Sigmoid colon (tissue), 7 donors: ENCODE data around the gene DOCK1. TPM values are rescaled to one million over a fixed set of nuclear protein-coding genes. Genes with fewer than 3 reads are reported as not detected.

Experiments
- DNase-seq: peaks from one replicate; pipeline ENCODE4 v3.0.0-alpha.2; 2019
- H3K27ac ChIP-seq, 4 donors: fragments of 200-600 bp; sonication (generic); one replicate each; pipeline ENCODE4 v1.5.1; 2016 to 2019; ENCODE audit warnings: mild to moderate bottlenecking in 1 of 4
- H3K27me3 ChIP-seq, 3 donors: fragments of 200-600 bp; sonication (generic); one replicate each; pipeline ENCODE4 v1.5.1; 2019; ENCODE audit warnings: mild to moderate bottlenecking in 1 of 3
- H3K36me3 ChIP-seq, 4 donors: fragments of 200-600 bp; sonication (generic); one replicate each; pipeline ENCODE4 v1.5.1; 2016 to 2019
- H3K4me1 ChIP-seq, 4 donors: fragments of 200-600 bp; sonication (generic); one replicate each; pipeline ENCODE4 v1.5.1; 2017 to 2019
- H3K4me3 ChIP-seq, 4 donors: fragments of 200-600 bp; sonication (generic); one replicate each; pipeline ENCODE4 v1.5.1; 2017 to 2019; ENCODE audit warnings: mild to moderate bottlenecking in 2 of 4, moderate library complexity in 1 of 4
- H3K9me3 ChIP-seq, 4 donors: fragments of 200-600 bp in 3 of 4; sonication (generic) in 3 of 4; one replicate each; pipeline versions ENCODE4 v1.5.1 to v1.6.1; 2013 to 2019
- EP300 ChIP-seq, 4 donors: sonication (generic); formaldehyde crosslinking; IDR thresholded peaks; one replicate each; pipeline ENCODE4 v1.6.1; 2017; ENCODE audit warnings: antibody characterized with exemption in 4 of 4
- POLR2A ChIP-seq, 2 donors: fragments of 450-650 bp; IDR thresholded peaks; one replicate each; pipeline ENCODE4 v1.6.1; 2016; ENCODE audit warnings: antibody characterized with exemption in 2 of 2, mild to moderate bottlenecking in 2 of 2, moderate library complexity in 2 of 2
- POLR2AphosphoS5 ChIP-seq, 4 donors: sonication (generic); formaldehyde crosslinking; IDR thresholded peaks; one replicate each; pipeline ENCODE4 v1.6.1; 2017; ENCODE audit warnings: antibody characterized with exemption in 4 of 4
- WGBS, 2 donors: extraction: QIAGEN DNeasy Blood & Tissue Kit; methylation state at CpG; one replicate each; pipeline ENCODE4 v1.1.7; 2013; 5-methylcytosine and 5-hydroxymethylcytosine counted together
- intact Hi-C: fragments of 100-400 bp; cut with DNase I; formaldehyde crosslinking; loops from one replicate; pipeline ENCODE4 v1.15.1; 2023
- polyA plus RNA-seq, 3 donors: library from polyadenylated mRNA; stranded (reverse); fragments of 200-250 nt; gene quantifications; one replicate each; pipeline ENCODE4 v1.2.3, GENCODE V29; 2013
- total RNA-seq, 4 donors: library from RNA; depleted of rRNA; stranded (reverse); fragments of >200 nt; gene quantifications; one replicate each; pipeline ENCODE4 v1.1.0, GENCODE V29; 2016
- TF ChIP-seq, protein P1 (sequence below), 4 experiments: fragments of 450-650 bp in 3 of 4; fragments of 200-600 bp in 1 of 4; IDR thresholded peaks; one replicate each; pipeline ENCODE4 v1.5.1; 2016 to 2019; ENCODE audit warnings: antibody characterized with exemption in 4 of 4, mild to moderate bottlenecking in 3 of 4, moderate library complexity in 2 of 4
- donor health status: healthy with polysubstance abuse.
- donor health status: Bipolar disorder and iron deficiency.
- donor health status: healthy.

The DOCK1 gene
- total and polyA plus RNA-seq, 7 donors: 15.0 to 53.7 (median 40.2) TPM

DNA sequence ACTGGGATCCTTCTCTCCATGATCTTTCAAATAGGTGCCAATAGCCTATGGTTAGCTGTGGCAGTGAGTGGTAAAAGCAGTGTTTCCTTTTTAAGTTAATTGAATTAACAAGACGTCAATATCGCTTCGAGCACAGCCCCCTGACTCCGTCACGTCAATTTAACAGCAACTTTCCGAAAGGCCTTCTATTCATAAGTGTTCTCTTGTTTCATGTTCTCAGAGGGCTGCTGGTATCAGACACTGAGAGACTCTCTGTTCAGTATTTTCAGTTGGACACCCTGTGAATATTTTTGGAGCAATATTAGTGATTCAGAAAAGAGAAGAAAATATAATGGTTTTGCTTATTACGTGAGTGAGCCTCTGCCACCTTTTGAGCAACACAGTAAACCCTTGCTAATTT is 465.4 kb downstream of the DOCK1 start:
- 97% methylated on average over 7 of the region's 7 CpGs for WGBS, 2 donors
- TF ChIP-seq EP300 (IDR thresholded peaks at IDR 0.05): no peak
- TF ChIP-seq POLR2A (IDR thresholded peaks at IDR 0.05): no peak
- TF ChIP-seq, protein P1, sequence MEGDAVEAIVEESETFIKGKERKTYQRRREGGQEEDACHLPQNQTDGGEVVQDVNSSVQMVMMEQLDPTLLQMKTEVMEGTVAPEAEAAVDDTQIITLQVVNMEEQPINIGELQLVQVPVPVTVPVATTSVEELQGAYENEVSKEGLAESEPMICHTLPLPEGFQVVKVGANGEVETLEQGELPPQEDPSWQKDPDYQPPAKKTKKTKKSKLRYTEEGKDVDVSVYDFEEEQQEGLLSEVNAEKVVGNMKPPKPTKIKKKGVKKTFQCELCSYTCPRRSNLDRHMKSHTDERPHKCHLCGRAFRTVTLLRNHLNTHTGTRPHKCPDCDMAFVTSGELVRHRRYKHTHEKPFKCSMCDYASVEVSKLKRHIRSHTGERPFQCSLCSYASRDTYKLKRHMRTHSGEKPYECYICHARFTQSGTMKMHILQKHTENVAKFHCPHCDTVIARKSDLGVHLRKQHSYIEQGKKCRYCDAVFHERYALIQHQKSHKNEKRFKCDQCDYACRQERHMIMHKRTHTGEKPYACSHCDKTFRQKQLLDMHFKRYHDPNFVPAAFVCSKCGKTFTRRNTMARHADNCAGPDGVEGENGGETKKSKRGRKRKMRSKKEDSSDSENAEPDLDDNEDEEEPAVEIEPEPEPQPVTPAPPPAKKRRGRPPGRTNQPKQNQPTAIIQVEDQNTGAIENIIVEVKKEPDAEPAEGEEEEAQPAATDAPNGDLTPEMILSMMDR (IDR thresholded peaks at IDR 0.05): no peak
- TF ChIP-seq POLR2AphosphoS5 (IDR thresholded peaks at IDR 0.05): no peak
- no peaks in the 10 kb centered on the region for H3K27me3 ChIP-seq

DNA sequence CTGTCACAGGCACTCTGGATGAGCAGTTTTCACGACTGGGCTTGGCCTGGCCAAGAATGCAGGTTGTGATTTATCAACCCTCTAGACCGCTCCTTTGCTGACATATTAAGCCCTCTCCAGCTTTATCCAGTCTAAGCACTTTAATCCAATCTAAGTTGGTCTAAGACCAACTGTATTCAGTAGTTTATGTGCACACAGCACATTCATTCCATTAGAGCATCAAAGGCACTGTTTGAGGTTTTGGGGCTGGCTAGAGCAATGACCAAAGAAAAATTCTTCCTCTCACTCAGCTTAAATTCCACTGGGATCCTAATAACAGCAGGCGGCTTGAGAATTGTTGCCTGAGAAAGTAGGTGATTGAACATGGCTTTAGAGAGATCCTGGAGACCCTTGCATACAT is 467.1 kb downstream of the DOCK1 start:
- 79 to 83% methylated on average over 3 of the region's 3 CpGs for WGBS, 2 donors
- TF ChIP-seq POLR2A (IDR thresholded peaks at IDR 0.05): no peak
- no peak for TF ChIP-seq EP300 (IDR thresholded peaks at IDR 0.05)
- TF ChIP-seq, protein P1 (IDR thresholded peaks at IDR 0.05): no peak
- no peak for TF ChIP-seq POLR2AphosphoS5 (IDR thresholded peaks at IDR 0.05)
- H3K4me3 ChIP-seq: no peak overlapping the region
- no peaks in the 10 kb centered on the region for H3K9me3 ChIP-seq
- no peak for DNase-seq
- no peak overlapping the region for H3K27ac ChIP-seq
- H3K4me1 ChIP-seq: no peaks in the 10 kb centered on the region
- intact Hi-C loops: no loop called here
- peaks cover 0 to 33% (median 0%) of the 10 kb centered on the region in 4 donors for H3K36me3 ChIP-seq
- H3K27me3 ChIP-seq: no peaks in the 10 kb centered on the region

More for the DNA sequence above, 465.4 kb downstream of the DOCK1 start:
- DNase-seq: no peak
- Histone ChIP-seq H3K9me3 (no peaks in the 10 kb centered on the region), H3K4me1 (no peaks in the 10 kb centered on the region), H3K27ac (no peak overlapping the region), H3K36me3 (peaks cover 0 to 22% (median 0%) of the 10 kb centered on the region in 4 donors), H3K4me3 (no peak overlapping the region)
- intact Hi-C loops: no loop called here

DNA sequence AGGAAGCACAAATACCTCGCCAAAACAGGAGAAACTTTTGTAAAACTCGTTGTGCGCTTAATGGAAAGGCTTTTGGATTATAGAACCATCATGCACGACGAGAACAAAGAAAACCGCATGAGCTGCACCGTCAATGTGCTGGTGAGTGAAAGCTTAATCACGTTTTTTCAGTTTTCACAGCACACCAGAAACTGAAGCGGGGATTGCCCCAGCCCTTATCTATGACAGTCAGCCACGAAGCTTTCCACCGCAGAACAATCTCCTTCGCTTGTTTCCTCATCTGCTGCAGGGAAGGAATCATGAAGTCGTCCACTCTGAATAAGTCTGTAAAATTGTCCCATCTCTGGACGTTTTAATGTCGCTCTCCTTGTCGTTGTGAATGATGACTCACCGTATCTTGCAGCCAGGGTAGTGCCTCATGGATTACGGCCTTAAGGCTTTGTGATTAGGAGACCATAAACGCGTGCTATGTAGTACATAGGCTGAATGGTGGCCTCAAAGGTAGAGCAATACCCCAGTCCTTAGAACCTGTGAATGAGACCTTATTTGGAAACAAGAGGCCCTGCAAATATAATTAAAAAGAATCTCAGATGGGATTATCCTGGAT is 468.9 kb downstream of the DOCK1 start:
- no peak overlapping the region for H3K4me3 ChIP-seq
- no peaks in the 10 kb centered on the region for H3K27me3 ChIP-seq
- TF ChIP-seq, protein P1 (IDR thresholded peaks at IDR 0.05): no peak
- TF ChIP-seq POLR2AphosphoS5 (IDR thresholded peaks at IDR 0.05): no peak
- no peak for TF ChIP-seq EP300 (IDR thresholded peaks at IDR 0.05)
- TF ChIP-seq POLR2A (IDR thresholded peaks at IDR 0.05): no peak
- DNase-seq: no peak
- peaks cover 0 to 33% (median 0%) of the 10 kb centered on the region in 4 donors for H3K36me3 ChIP-seq
- intact Hi-C loops: no loop called here
- no peak overlapping the region for H3K27ac ChIP-seq
- H3K9me3 ChIP-seq: no peaks in the 10 kb centered on the region
- WGBS, 2 donors: 94% methylated on average over 20 of the region's 20 CpGs
- H3K4me1 ChIP-seq: no peaks in the 10 kb centered on the region

DNA sequence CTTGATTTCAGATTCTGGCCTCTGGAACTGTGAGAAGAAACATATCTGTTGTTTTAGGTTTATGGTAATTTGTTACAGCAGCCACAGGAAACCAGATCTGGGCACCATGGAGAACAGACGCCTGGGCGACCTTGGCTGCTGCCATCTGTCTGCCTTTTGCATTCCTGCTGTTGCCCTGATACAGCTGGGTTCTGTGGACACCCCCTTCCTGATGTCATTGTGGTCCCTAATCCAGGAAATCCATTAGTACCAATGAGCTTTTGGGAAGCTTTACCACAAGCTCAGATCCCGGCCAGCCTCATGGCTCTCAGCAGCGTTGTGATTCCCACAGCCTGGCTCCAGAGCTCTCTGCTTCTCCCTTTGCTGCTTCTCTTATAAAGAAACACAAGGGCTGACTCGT is 469.7 kb downstream of the DOCK1 start:
- 86 to 87% methylated on average over 5 of the region's 5 CpGs for WGBS, 2 donors
- H3K4me1 ChIP-seq: no peaks in the 10 kb centered on the region

More for the DNA sequence above, 469.7 kb downstream of the DOCK1 start:
- H3K27ac ChIP-seq: no peak overlapping the region
- TF ChIP-seq POLR2A (IDR thresholded peaks at IDR 0.05): no peak
- TF ChIP-seq, protein P1 (IDR thresholded peaks at IDR 0.05): no peak
- no peaks in the 10 kb centered on the region for H3K9me3 ChIP-seq
- peaks cover 0 to 33% (median 0%) of the 10 kb centered on the region in 4 donors for H3K36me3 ChIP-seq
- H3K27me3 ChIP-seq: no peaks in the 10 kb centered on the region
- no peak for DNase-seq
- no peak overlapping the region for H3K4me3 ChIP-seq
- intact Hi-C loops: no loop called here
